Endothelial cell of umbilical vein (primary cell): ENCODE data around the gene DGCR2. TPM values are rescaled to one million over a fixed set of nuclear protein-coding genes. Genes with fewer than 3 reads are reported as not detected.

Experiments used
- BruUV-seq: library from RNA; stranded (reverse); fragments of 400-500 nt; replicated peaks from 2 replicates; lab custom pipeline; 2021; lab: Mats Ljungman, UMichigan
- CTCF ChIA-PET: fragments of 300-600, 350-600 bp; sonication (Branson Sonifier 250); formaldehyde crosslinking; loops from one replicate; lab custom pipeline; 2021; ENCODE audit warnings: antibody characterized with exemption, inconsistent platforms; lab: Charles Lee
- POLR2A ChIA-PET: fragments of 300-600, 350-600 bp; sonication (Branson Sonifier 250); formaldehyde crosslinking; loops from one replicate; lab custom pipeline; 2021; ENCODE audit warnings: antibody characterized with exemption, inconsistent platforms; lab: Charles Lee
- DNase-seq: peaks from one replicate; pipeline ENCODE4 v3.0.0-alpha.2; 2011; ENCODE audit warnings: low read depth, low spot score
- FAIRE-seq: peaks from 2 replicates; lab custom pipeline; 2011; peaks lifted over from hg19 to GRCh38; lab: Jason Lieb, UNC
- H2AFZ ChIP-seq: 2 replicates; pipeline ENCODE4 v1.6.0; 2012; ENCODE audit warnings: low read depth, low read length, control low read depth, inconsistent platforms
- H3K27ac ChIP-seq: 2 replicates; pipeline ENCODE4 v1.5.1; 2011; ENCODE audit warnings: low read depth, mild to moderate bottlenecking, control low read depth, low read length, moderate library complexity; ENCODE audit not compliant: insufficient read depth
- H3K27me3 ChIP-seq, 2 experiments: 2 replicates each; pipeline versions ENCODE4 v1.6.0 to v1.6.1; 2011; ENCODE audit warnings: low read length in 2 of 2, mixed read lengths in 1 of 2; ENCODE audit not compliant: control insufficient read depth in 2 of 2, insufficient read depth in 2 of 2
- H3K36me3 ChIP-seq, 2 experiments: 2 replicates in 1 of 2; 3 replicates in 1 of 2; pipeline ENCODE4 v1.5.1; 2011; ENCODE audit warnings: low read length in 2 of 2, mild to moderate bottlenecking in 1 of 2, moderate library complexity in 1 of 2; ENCODE audit not compliant: control insufficient read depth in 2 of 2, insufficient read depth in 2 of 2; ENCODE audit errors: extremely low read depth in 1 of 2
- H3K4me1 ChIP-seq: 3 replicates; pipeline ENCODE4 v1.5.1; 2011; ENCODE audit warnings: mild to moderate bottlenecking, low read length; ENCODE audit not compliant: control insufficient read depth, insufficient read depth; ENCODE audit errors: extremely low read depth
- H3K4me2 ChIP-seq: 2 replicates; pipeline ENCODE4 v1.6.1; 2011; ENCODE audit warnings: low read length, control low read depth, mixed read lengths; ENCODE audit not compliant: insufficient read depth
- H3K4me3 ChIP-seq, 3 experiments: fragments of 200-600 bp in 1 of 3; sonication (generic), shearing (Covaris generic) in 1 of 3; replicated peaks in 1 of 3; 2 replicates each; pipeline ENCODE4 v1.5.1; 2011 to 2016; ENCODE audit warnings: control low read depth in 3 of 3, low read length in 3 of 3, mild to moderate bottlenecking in 2 of 3, inconsistent platforms in 1 of 3, low read depth in 1 of 3, moderate library complexity in 1 of 3; ENCODE audit not compliant: insufficient read depth in 1 of 3
- H3K79me2 ChIP-seq: 2 replicates; pipeline ENCODE4 v1.6.0; 2012; ENCODE audit warnings: low read length, inconsistent platforms; ENCODE audit not compliant: control insufficient read depth, insufficient read depth
- H3K9ac ChIP-seq: replicated peaks from 2 replicates; pipeline ENCODE3; 2011; ENCODE audit warnings: low read length, control low read depth; ENCODE audit not compliant: insufficient read depth; ENCODE audit errors: extremely low read depth
- H3K9me1 ChIP-seq: replicated peaks from 3 replicates; pipeline ENCODE4 v1.6.0; 2011; ENCODE audit warnings: mild to moderate bottlenecking, low read length; ENCODE audit not compliant: control insufficient read depth, insufficient read depth; ENCODE audit errors: extremely low read depth
- H3K9me3 ChIP-seq: replicated peaks from 2 replicates; pipeline ENCODE4 v1.5.1; 2012; ENCODE audit warnings: low read length, inconsistent platforms; ENCODE audit not compliant: control insufficient read depth, insufficient read depth
- H4K20me1 ChIP-seq: replicated peaks from 2 replicates; pipeline ENCODE3; 2011; ENCODE audit warnings: mild to moderate bottlenecking, low read length; ENCODE audit not compliant: control insufficient read depth, insufficient read depth; ENCODE audit errors: extremely low read depth
- EZH2 ChIP-seq: IDR thresholded peaks from 2 replicates; pipeline ENCODE4 v1.6.1; 2012; ENCODE audit warnings: borderline replicate concordance, low read depth, mild to moderate bottlenecking, moderate library complexity, low read length, inconsistent platforms; ENCODE audit not compliant: severe bottlenecking
- FOS ChIP-seq: IDR thresholded peaks from 2 replicates; pipeline ENCODE4 v1.6.1; 2011; ENCODE audit warnings: mild to moderate bottlenecking, low read length, moderate library complexity, borderline replicate concordance; ENCODE audit not compliant: insufficient read depth
- GATA2 ChIP-seq: IDR thresholded peaks from 2 replicates; pipeline ENCODE4 v1.7.0; 2011; ENCODE audit warnings: low read depth, mild to moderate bottlenecking, moderate library complexity, mixed read lengths, low read length; ENCODE audit not compliant: insufficient read length, insufficient read depth
- JUN ChIP-seq: IDR thresholded peaks from 2 replicates; pipeline ENCODE4 v1.6.1; 2011; ENCODE audit warnings: borderline replicate concordance, low read depth; ENCODE audit not compliant: insufficient read length, insufficient read depth
- MYC ChIP-seq: IDR thresholded peaks from one replicate; pipeline ENCODE4 v1.6.1; 2011; ENCODE audit warnings: mild to moderate bottlenecking, low read depth, low read length
- POLR2A ChIP-seq: IDR thresholded peaks from 2 replicates; pipeline ENCODE4 v1.6.1; 2012; ENCODE audit warnings: low read depth, mild to moderate bottlenecking, control low read depth, low read length
- POLR2AphosphoS5 ChIP-seq: IDR thresholded peaks from 2 replicates; pipeline ENCODE4 v1.6.1; 2012; ENCODE audit warnings: low read depth, mild to moderate bottlenecking, control low read depth, low read length, moderate library complexity; ENCODE audit not compliant: insufficient read depth
- dilution Hi-C: fragments of 300-500 bp; cut with MboI; formaldehyde crosslinking; loops from one replicate; pipeline ENCODE4 v1.15.0; 2019; ENCODE audit warnings: low sequenced_read_pairs; ENCODE audit not compliant: extremely low pct_ligation_motif_present
- intact Hi-C: fragments of 100-400 bp; cut with micrococcal nuclease; formaldehyde crosslinking; loops from one replicate; pipeline ENCODE4 v1.10.0; 2022
- polyA plus RNA-seq, 4 experiments: library from polyadenylated mRNA; depleted of rRNA in 3 of 4; stranded (reverse) in 3 of 4; unstranded in 1 of 4; fragments of >200 nt; gene quantifications; 2 replicates each; pipeline versions ENCODE4 v1.2.1 to v1.2.3, GENCODE V29; 2011 to 2012; ENCODE audit warnings: missing spikeins in 1 of 4
- total RNA-seq: library from RNA; stranded (reverse); gene quantifications from 2 replicates; pipeline ENCODE4 v1.2.3, GENCODE V29; 2021
- TF ChIP-seq, protein P1 (sequence below): IDR thresholded peaks from 2 replicates; pipeline ENCODE4 v1.6.1; 2011; ENCODE audit not compliant: insufficient read depth, insufficient read length
- TF ChIP-seq, protein P2 (sequence below), 2 donors: IDR thresholded peaks; 1 replicate in 1 of 2; 2 replicates in 1 of 2; pipeline ENCODE4 v1.5.1; 2011; ENCODE audit warnings: low read length in 2 of 2, mild to moderate bottlenecking in 2 of 2, moderate library complexity in 2 of 2, control low read depth in 1 of 2, inconsistent platforms in 1 of 2, low read depth in 1 of 2; ENCODE audit not compliant: insufficient read depth in 1 of 2; ENCODE audit errors: extremely low read depth in 1 of 2

Gene DGCR2
- total and polyA plus RNA-seq, 2 donors (not counting 3 experiments of a cell fraction or from before 2014, with no cell fraction given), result 44.8 to 51.2 TPM

- no peaks in the 10 kb centered on the region for H3K9me1 ChIP-seq
- no TSS peak for BruUV-seq
- H2AFZ ChIP-seq, result no peak overlapping the region
- dilution Hi-C loops (no loop called here), intact Hi-C loops (no loop called here)
- peaks cover 3% of the 10 kb centered on the region for H4K20me1 ChIP-seq
- TF ChIP-seq JUN (no peak), FOS (no peak), POLR2AphosphoS5 (no peak), GATA2 (no peak), EZH2 (no peak), POLR2A (no peak), MYC (no peak)
- TF ChIP-seq, protein P1, sequence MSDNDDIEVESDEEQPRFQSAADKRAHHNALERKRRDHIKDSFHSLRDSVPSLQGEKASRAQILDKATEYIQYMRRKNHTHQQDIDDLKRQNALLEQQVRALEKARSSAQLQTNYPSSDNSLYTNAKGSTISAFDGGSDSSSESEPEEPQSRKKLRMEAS, result no peak
- TF ChIP-seq, protein P2, sequence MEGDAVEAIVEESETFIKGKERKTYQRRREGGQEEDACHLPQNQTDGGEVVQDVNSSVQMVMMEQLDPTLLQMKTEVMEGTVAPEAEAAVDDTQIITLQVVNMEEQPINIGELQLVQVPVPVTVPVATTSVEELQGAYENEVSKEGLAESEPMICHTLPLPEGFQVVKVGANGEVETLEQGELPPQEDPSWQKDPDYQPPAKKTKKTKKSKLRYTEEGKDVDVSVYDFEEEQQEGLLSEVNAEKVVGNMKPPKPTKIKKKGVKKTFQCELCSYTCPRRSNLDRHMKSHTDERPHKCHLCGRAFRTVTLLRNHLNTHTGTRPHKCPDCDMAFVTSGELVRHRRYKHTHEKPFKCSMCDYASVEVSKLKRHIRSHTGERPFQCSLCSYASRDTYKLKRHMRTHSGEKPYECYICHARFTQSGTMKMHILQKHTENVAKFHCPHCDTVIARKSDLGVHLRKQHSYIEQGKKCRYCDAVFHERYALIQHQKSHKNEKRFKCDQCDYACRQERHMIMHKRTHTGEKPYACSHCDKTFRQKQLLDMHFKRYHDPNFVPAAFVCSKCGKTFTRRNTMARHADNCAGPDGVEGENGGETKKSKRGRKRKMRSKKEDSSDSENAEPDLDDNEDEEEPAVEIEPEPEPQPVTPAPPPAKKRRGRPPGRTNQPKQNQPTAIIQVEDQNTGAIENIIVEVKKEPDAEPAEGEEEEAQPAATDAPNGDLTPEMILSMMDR (IDR thresholded peaks at IDR 0.05; ENCODE audit: extremely low read depth in 1 of 2, insufficient read depth in 1 of 2, low read depth in 1 of 2, low read length in 2 of 2), result no peak
- no peak overlapping the region for H3K27ac ChIP-seq
- CTCF ChIA-PET, result interaction anchor here (1.3 to 1.5 kb wide), 2 partner anchors 34 to 46 kb away, joined by 3 to 4 read pairs; partner anchors contain the start of gene ESS2
- H3K4me3 ChIP-seq, result no peak overlapping the region
- H3K27me3 ChIP-seq, result no peaks in the 10 kb centered on the region
- H3K9ac ChIP-seq, result no peak overlapping the region
- no peak for DNase-seq
- no peak for FAIRE-seq
- H3K36me3 ChIP-seq, result no peaks in the 10 kb centered on the region
- no peaks in the 10 kb centered on the region for H3K4me1 ChIP-seq
- H3K9me3 ChIP-seq, result no peaks in the 10 kb centered on the region
- no peak overlapping the region for H3K4me2 ChIP-seq
- POLR2A ChIA-PET, result no interaction called here
- peaks cover 66% of the 10 kb centered on the region for H3K79me2 ChIP-seq
Measured at GRCh38 chr22:19110646-19111045, 11.6 kb downstream of the DGCR2 start.
